ENCODE measurements around the gene PPIC.

The PPIC gene

GRCh38 chr5:123036391-123037103, at the start of gene PPIC:
PPIC (minus strand) TSS chr5:123036725; CDS start chr5:123036625, 100 bp downstream.
- DNase-seq: no peak

GRCh38 chr5:123085638-123086286, 49.2 kb upstream of the PPIC start:
- DNase-seq: no peak

GRCh38 chr5:123084730-123085605, 48.4 kb upstream of the PPIC start:
- DNase-seq: no peak

GRCh38 chr5:123083298-123083697, 46.8 kb upstream of the PPIC start:
- no peak for DNase-seq

- no peak for DNase-seq
These were observed 43.7 kb upstream of the PPIC start for GRCh38 chr5:123080215-123080614.

GRCh38 chr5:123075521-123076163, 39.1 kb upstream of the PPIC start:
- DNase-seq: no peak

- no peak for DNase-seq
These were observed 31.9 kb upstream of the PPIC start for GRCh38 chr5:123068368-123068938.

GRCh38 chr5:123066016-123066415, 29.5 kb upstream of the PPIC start:
- no peak for DNase-seq

- DNase-seq: no peak
These were observed 22.9 kb upstream of the PPIC start for GRCh38 chr5:123059455-123059854.

- DNase-seq: no peak
These were observed 14.7 kb upstream of the PPIC start for GRCh38 chr5:123051206-123051605.

- DNase-seq: no peak
These were observed 11.2 kb upstream of the PPIC start for GRCh38 chr5:123047706-123048105.

GRCh38 chr5:123046222-123046621, 9.7 kb upstream of the PPIC start:
- no peak for DNase-seq

GRCh38 chr5:123044926-123045617, 8.5 kb upstream of the PPIC start:
- no peak for DNase-seq

GRCh38 chr5:123039673-123040072, 3.1 kb upstream of the PPIC start:
- no peak for DNase-seq

GRCh38 chr5:123037104-123037418, 536 bp upstream of the PPIC start:
- DNase-seq: no peak

- no peak for DNase-seq
These were observed 571 bp downstream of the PPIC start for GRCh38 chr5:123035918-123036390.

GRCh38 chr5:123035360-123035917, 1.1 kb downstream of the PPIC start:
- peak; percentile 1 for DNase-seq

GRCh38 chr5:123033157-123033671, 3.3 kb downstream of the PPIC start:
- DNase-seq: no peak

GRCh38 chr5:123028222-123028621, 8.3 kb downstream of the PPIC start:
- DNase-seq: no peak

GRCh38 chr5:123014689-123015088, 21.8 kb downstream of the PPIC start:
- DNase-seq: no peak

- no peak for DNase-seq
These were observed 24.2 kb downstream of the PPIC start for GRCh38 chr5:123012321-123012720.

- no peak for DNase-seq
These were observed 28.8 kb downstream of the PPIC start for GRCh38 chr5:123007754-123008153.

Data from DMS79 treated with DMSO at 0.1 percent for 48 hours (cell line).